Aorta (tissue), 5 donors: ENCODE measurements around the gene CFAP92. TPM values are rescaled to one million over a fixed set of nuclear protein-coding genes. Genes with fewer than 3 reads are reported as not detected.

Experiments used
- ATAC-seq: fragments of 200-7000 bp; cut with Tn5 transposase; one replicate; pipeline ENCODE4 v1.9.1; 2022; ENCODE audit warnings: moderate library complexity; ENCODE audit not compliant: low FRiP score
- DNase-seq, 2 donors: peaks; one replicate each; pipeline ENCODE4 v3.0.0-alpha.2; 2020
- H3K27ac ChIP-seq, 2 donors: one replicate each; pipeline ENCODE4 v1.5.1; 2013; ENCODE audit warnings: low read length in 2 of 2, mild to moderate bottlenecking in 2 of 2, moderate library complexity in 2 of 2, control low read depth in 1 of 2, inconsistent platforms in 1 of 2, low read depth in 1 of 2
- H3K27me3 ChIP-seq, 2 donors: one replicate each; pipeline ENCODE4 v1.6.1; 2013; ENCODE audit warnings: control low read depth in 1 of 2, low read length in 1 of 2, mild to moderate bottlenecking in 1 of 2, moderate library complexity in 1 of 2; ENCODE audit not compliant: insufficient read depth in 2 of 2, control insufficient read depth in 1 of 2
- H3K36me3 ChIP-seq, 2 donors: one replicate each; pipeline ENCODE4 v1.6.1; 2013; ENCODE audit warnings: control low read depth in 1 of 2, low read length in 1 of 2, mild to moderate bottlenecking in 1 of 2; ENCODE audit not compliant: insufficient read depth in 2 of 2, control insufficient read depth in 1 of 2
- H3K4me1 ChIP-seq, 2 donors: one replicate each; pipeline ENCODE4 v1.6.1; 2013; ENCODE audit warnings: low read length in 2 of 2, control low read depth in 1 of 2, mild to moderate bottlenecking in 1 of 2, moderate library complexity in 1 of 2; ENCODE audit not compliant: insufficient read depth in 2 of 2, control insufficient read depth in 1 of 2
- H3K4me3 ChIP-seq, 2 donors: one replicate each; pipeline ENCODE4 v1.5.1; 2013; ENCODE audit warnings: low read length in 2 of 2, control low read depth in 1 of 2, mild to moderate bottlenecking in 1 of 2
- H3K9me3 ChIP-seq: one replicate; pipeline ENCODE4 v1.6.1; 2013; ENCODE audit warnings: mild to moderate bottlenecking, low read length; ENCODE audit not compliant: control insufficient read depth
- WGBS, 2 donors: extraction: QIAGEN DNeasy Blood & Tissue Kit; methylation state at CpG; one replicate each; pipeline ENCODE4 v1.1.7; 2013; 5-methylcytosine and 5-hydroxymethylcytosine counted together
- intact Hi-C, 2 donors: fragments of 100-400 bp; cut with DNase I; formaldehyde crosslinking; loops; one replicate each; pipeline versions ENCODE4 v1.14.2 to v1.15.0; 2022
- polyA plus RNA-seq, 2 donors: library from polyadenylated mRNA; stranded (reverse); fragments of 200-250 nt; gene quantifications; one replicate each; pipeline ENCODE4 v1.2.3, GENCODE V29; 2013
- total RNA-seq, 2 donors: library from RNA; stranded (reverse); fragmentation: NEBNext Ultra II Directional; extraction: Animal tissue kit (Norgen Biotek cat#: 25700); gene quantifications; one replicate each; pipeline ENCODE4 v1.2.1, GENCODE V29; 2021
- donor health status: healthy with polysubstance abuse.
- donor health status: Bipolar disorder and iron deficiency.
- donor health status: DM: no; HTN: no; CAD: no.
- donor health status: DM: no; HTN: no; CAD: no.
- donor health status: DM: yes; HTN: yes; CAD: no.

Gene CFAP92
- total and polyA plus RNA-seq, 4 donors: 0.62 to 1.2 TPM; not detected in 2

- Histone ChIP-seq H3K27ac (peak overlapping the region; percentile 84 to 92), H3K4me3 (no peak overlapping the region), H3K27me3 (no peaks in the 10 kb centered on the region), H3K4me1 (peaks cover 0 to 2% of the 10 kb centered on the region in 2 donors), H3K36me3 (no peaks in the 10 kb centered on the region), H3K9me3 (no peaks in the 10 kb centered on the region)
- no peak for ATAC-seq
- intact Hi-C loops: loop anchor here (5.0 to 10.0 kb wide), 2 partner anchors 117 to 261 kb away; partner anchors contain the start of gene CFAP92 (in 1 of the 2)
- 81 to 84% methylated on average over 7 of the region's 7 CpGs for WGBS, 2 donors
- DNase-seq: no peak
These were observed 115.8 kb downstream of the CFAP92 start for GRCh38 chr3:128878011-128878457.

DNA sequence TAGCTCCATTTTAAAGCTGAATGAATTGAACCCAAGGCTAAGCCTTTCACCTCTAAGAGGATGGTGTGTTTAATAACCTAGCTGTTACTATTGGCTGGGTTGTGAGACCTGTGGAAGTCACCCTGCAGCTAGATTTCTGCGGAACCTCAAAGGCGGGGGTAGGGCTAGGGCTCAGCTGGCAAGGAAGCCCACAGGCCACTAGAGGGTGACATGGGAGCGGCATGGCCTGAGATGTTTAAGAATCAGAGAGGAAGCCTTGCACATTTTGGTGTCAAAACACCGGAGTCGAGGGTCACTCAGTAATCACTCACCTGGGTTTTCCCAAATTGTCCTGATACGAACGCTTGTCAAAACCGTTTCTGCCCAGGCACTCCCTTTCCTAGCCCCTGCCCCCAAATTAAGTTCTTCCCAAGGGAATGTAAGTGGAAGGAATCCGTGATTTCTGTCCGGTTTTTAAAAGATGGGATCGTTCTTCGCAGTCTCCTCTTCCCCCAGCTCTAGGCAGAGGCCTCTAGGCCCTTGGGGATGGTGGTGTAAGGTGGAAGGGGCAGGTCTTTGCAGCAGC is 118.2 kb downstream of the CFAP92 start:
- DNase-seq: peak in 1 of 2 donors; percentile 69
- Histone ChIP-seq H3K27me3 (no peaks in the 10 kb centered on the region), H3K4me1 (peaks cover 0 to 2% of the 10 kb centered on the region in 2 donors), H3K9me3 (no peaks in the 10 kb centered on the region), H3K4me3 (no peak overlapping the region), H3K27ac (no peak overlapping the region), H3K36me3 (no peaks in the 10 kb centered on the region)
- 38 to 41% methylated on average over 12 of the region's 12 CpGs for WGBS, 2 donors
- no peak for ATAC-seq
- intact Hi-C loops: loop anchor here (5.0 to 10.0 kb wide), 2 partner anchors 119 to 258 kb away; partner anchors contain the start of gene CFAP92 (in 1 of the 2)

DNA sequence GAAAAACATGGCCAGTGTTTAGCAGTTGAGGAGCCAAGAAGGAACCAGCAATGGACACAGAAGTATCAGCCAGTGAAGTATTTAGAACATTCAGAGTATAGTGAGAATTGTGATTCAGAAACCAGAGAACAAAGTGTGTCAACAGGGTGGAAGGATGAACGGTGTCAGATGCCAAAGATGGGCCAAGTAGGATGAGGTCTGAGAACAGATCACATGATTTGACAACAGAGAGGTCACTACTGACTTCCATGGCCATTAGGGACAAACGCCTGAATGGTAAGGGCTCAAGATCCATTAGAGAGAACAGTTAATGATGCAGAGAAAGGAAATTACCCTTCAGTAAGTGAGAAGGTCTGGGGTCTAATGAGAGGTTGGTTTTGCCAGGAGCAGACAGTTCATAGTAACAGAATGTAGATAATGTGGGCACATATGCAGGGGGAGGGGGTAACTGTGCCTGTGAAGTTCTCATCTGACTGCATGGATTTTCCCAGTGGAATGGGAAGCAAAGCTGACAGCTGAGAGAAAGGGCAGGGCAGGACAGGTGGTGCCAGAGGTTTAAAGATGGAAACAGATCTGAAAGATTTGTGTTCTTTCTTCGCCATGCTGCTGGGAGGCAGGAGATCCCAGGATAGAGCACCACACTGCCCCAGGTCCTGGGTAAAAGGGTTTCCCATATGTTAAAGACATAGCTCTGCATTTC is 119.2 kb downstream of the CFAP92 start:
- intact Hi-C loops: loop anchor here (5.0 to 10.0 kb wide), 2 partner anchors 120 to 257 kb away; partner anchors contain the start of gene CFAP92 (in 1 of the 2)
- H3K36me3 ChIP-seq: no peaks in the 10 kb centered on the region
- ATAC-seq: no peak
- DNase-seq: no peak
- no peaks in the 10 kb centered on the region for H3K27me3 ChIP-seq
- 61 to 66% methylated on average over 3 of the region's 3 CpGs for WGBS, 2 donors
- H3K9me3 ChIP-seq: no peaks in the 10 kb centered on the region
- H3K4me3 ChIP-seq: no peak overlapping the region
- no peak overlapping the region for H3K27ac ChIP-seq
- peaks cover 0 to 2% of the 10 kb centered on the region in 2 donors for H3K4me1 ChIP-seq

DNA sequence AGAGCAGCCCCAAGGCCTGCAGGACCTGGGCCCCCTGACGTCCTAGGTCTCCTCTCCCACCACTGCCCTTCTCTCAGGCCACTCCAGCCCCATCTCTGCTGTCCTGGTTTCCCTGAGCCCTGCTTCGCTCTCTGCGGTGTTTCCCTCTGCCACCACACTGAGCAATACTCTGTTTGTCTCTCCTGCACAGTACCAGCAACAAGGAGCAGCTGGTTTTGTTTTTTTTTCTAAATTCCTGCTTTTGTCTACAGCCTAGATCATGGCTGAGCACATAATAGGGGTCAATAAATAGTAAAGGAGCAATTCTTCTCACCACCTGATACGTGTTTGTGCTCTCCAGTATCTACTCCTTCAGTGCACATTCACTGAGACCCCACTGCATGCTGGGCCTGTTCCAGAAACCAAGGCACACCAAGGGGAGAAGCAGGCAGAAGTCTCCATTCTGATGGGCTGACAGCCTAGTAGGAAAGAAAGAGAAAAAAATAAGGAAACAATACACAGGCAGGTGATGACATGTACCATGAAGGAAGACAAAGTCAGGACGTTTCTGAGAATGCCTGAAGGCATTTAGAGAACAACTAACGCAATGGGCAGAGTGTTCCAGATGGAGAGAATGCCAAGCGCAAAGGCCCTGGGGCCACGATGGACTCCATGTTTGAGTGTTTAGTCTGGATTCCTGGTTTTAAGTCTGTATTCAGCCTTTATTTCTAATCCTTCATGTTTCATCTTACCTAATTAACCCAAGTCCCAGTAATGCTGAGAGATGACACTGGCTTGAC is 120.4 kb downstream of the CFAP92 start:
- Histone ChIP-seq H3K27me3 (no peaks in the 10 kb centered on the region), H3K4me3 (no peak overlapping the region), H3K36me3 (no peaks in the 10 kb centered on the region), H3K27ac (no peak overlapping the region), H3K9me3 (no peaks in the 10 kb centered on the region), H3K4me1 (peaks cover 0 to 2% of the 10 kb centered on the region in 2 donors)
- ATAC-seq (no peak), DNase-seq (no peak)
- WGBS, 2 donors: 67 to 76% methylated on average over 8 of the region's 8 CpGs
- intact Hi-C loops: loop anchor here in 1 of 2 donors (10.0 kb wide), 1 partner anchor 121 kb away; the partner anchor contains the start of gene CFAP92

DNA sequence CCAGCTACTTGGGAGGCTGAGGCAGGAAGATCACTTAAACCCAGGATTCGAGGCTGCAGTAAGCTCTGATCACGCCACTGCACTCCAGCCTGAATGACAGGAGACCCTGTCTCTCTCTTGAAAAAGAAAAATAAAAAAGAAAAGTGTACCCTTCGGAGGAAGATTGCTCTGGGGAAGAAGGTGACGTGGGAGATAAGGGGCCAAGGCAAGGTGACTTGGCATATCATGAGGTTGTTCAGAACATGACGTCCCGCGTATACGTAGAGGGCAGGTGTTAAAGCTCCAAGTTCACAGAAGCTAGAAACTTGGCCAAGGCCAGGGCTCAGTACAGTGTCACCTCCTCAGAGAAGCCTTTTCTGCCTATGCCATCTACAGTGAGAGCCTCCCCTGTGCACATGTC is 121.1 kb downstream of the CFAP92 start:
- WGBS, 2 donors: 89 to 92% methylated on average over 8 of the region's 8 CpGs
- Histone ChIP-seq H3K36me3 (no peaks in the 10 kb centered on the region), H3K27me3 (no peaks in the 10 kb centered on the region), H3K4me3 (no peak overlapping the region), H3K4me1 (no peaks in the 10 kb centered on the region), H3K27ac (no peak overlapping the region), H3K9me3 (no peaks in the 10 kb centered on the region)
- ATAC-seq (no peak), DNase-seq (no peak)
- intact Hi-C loops: loop anchor here in 1 of 2 donors (10.0 kb wide), 1 partner anchor 122 kb away; the partner anchor contains the start of gene CFAP92

GRCh38 chr3:128872282-128872681 is 121.6 kb downstream of the CFAP92 start:
- no peaks in the 10 kb centered on the region for H3K36me3 ChIP-seq
- WGBS, 2 donors: 86 to 89% methylated on average over 4 of the region's 4 CpGs
- no peaks in the 10 kb centered on the region for H3K27me3 ChIP-seq
- no peak overlapping the region for H3K4me3 ChIP-seq
- intact Hi-C loops: loop anchor here in 1 of 2 donors (10.0 kb wide), 1 partner anchor 123 kb away; the partner anchor contains the start of gene CFAP92
- H3K4me1 ChIP-seq: no peaks in the 10 kb centered on the region
- no peak overlapping the region for H3K27ac ChIP-seq
- H3K9me3 ChIP-seq: no peaks in the 10 kb centered on the region
- no peak for DNase-seq
- ATAC-seq: no peak

- no peak for DNase-seq
- WGBS, 2 donors: 91 to 94% methylated on average over 4 of the region's 4 CpGs
- Histone ChIP-seq H3K4me3 (no peak overlapping the region), H3K27ac (no peak overlapping the region), H3K9me3 (no peaks in the 10 kb centered on the region), H3K27me3 (no peaks in the 10 kb centered on the region), H3K36me3 (no peaks in the 10 kb centered on the region), H3K4me1 (no peaks in the 10 kb centered on the region)
- intact Hi-C loops: loop anchor here in 1 of 2 donors (10.0 kb wide), 1 partner anchor 124 kb away; the partner anchor contains the start of gene CFAP92
- no peak for ATAC-seq
These were observed 123.5 kb downstream of the CFAP92 start for GRCh38 chr3:128870347-128870746.
